ENCODE results near the gene RNU1-3.
"Not testable (repeated sequence)": the region's sequence is repeated elsewhere in the genome, so short reads cannot be mapped to it uniquely, and the experiment has no call there.

Gene RNU1-3

GRCh38 chr1:16635959-16636358 is 30.8 kb downstream of the RNU1-3 start:
- not testable (repeated sequence) for DNase-seq (ENCODE audit: low read depth); H3K4me3 ChIP-seq (ENCODE audit: low read depth, low read length)

GRCh38 chr1:16633540-16634282 is 33.0 kb downstream of the RNU1-3 start:
- not testable (repeated sequence) for H3K4me3 ChIP-seq (ENCODE audit: low read depth, low read length); DNase-seq (ENCODE audit: low read depth)

GRCh38 chr1:16632044-16632850 is 34.5 kb downstream of the RNU1-3 start:
- DNase-seq (ENCODE audit: low read depth); H3K4me3 ChIP-seq (ENCODE audit: low read depth, low read length): not testable (repeated sequence)

- no peak overlapping the region for H3K4me3 ChIP-seq (ENCODE audit: low read depth, low read length)
- TF ChIP-seq MAX (IDR thresholded peaks at IDR 0.05; ENCODE audit: low read depth, low read length) (no peak), MYC (IDR thresholded peaks at IDR 0.05; ENCODE audit: low read depth, low read length) (no peak), CTCF (IDR thresholded peaks at IDR 0.05; ENCODE audit: low read depth, low read length) (no peak), POLR2A (IDR thresholded peaks at IDR 0.05; ENCODE audit: extremely low read depth, insufficient read length) (no peak)
- no peak for DNase-seq (ENCODE audit: low read depth)
Measured at GRCh38 chr1:16631248-16632043, 35.3 kb downstream of the RNU1-3 start.

- H3K4me3 ChIP-seq (ENCODE audit: low read depth, low read length), result no peak overlapping the region
- no peak for DNase-seq (ENCODE audit: low read depth)
- TF ChIP-seq MAX (IDR thresholded peaks at IDR 0.05; ENCODE audit: low read depth, low read length) (no peak), CTCF (IDR thresholded peaks at IDR 0.05; ENCODE audit: low read depth, low read length) (no peak), POLR2A (IDR thresholded peaks at IDR 0.05; ENCODE audit: extremely low read depth, insufficient read length) (no peak), MYC (IDR thresholded peaks at IDR 0.05; ENCODE audit: low read depth, low read length) (no peak)
Measured at GRCh38 chr1:16630661-16631247, 36.0 kb downstream of the RNU1-3 start.

- not testable (repeated sequence) for DNase-seq (ENCODE audit: low read depth); H3K4me3 ChIP-seq (ENCODE audit: low read depth, low read length)
Measured at GRCh38 chr1:16629916-16630530, 36.7 kb downstream of the RNU1-3 start.

GRCh38 chr1:16628361-16629111 is 38.2 kb downstream of the RNU1-3 start:
- no peak for DNase-seq (ENCODE audit: low read depth)
- TF ChIP-seq MYC (IDR thresholded peaks at IDR 0.05; ENCODE audit: low read depth, low read length) (no peak), CTCF (IDR thresholded peaks at IDR 0.05; ENCODE audit: low read depth, low read length) (no peak), MAX (IDR thresholded peaks at IDR 0.05; ENCODE audit: low read depth, low read length) (no peak), POLR2A (IDR thresholded peaks at IDR 0.05; ENCODE audit: extremely low read depth, insufficient read length) (no peak)
- H3K4me3 ChIP-seq (ENCODE audit: low read depth, low read length), result no peak overlapping the region

- not testable (repeated sequence) for DNase-seq (ENCODE audit: low read depth); H3K4me3 ChIP-seq (ENCODE audit: low read depth, low read length)
Measured at GRCh38 chr1:16626409-16626983, 40.3 kb downstream of the RNU1-3 start.
